NCI-H2227 (cell line): ENCODE data around the gene STS.
"Not testable (repeated sequence)": the region's sequence is repeated elsewhere in the genome, so short reads cannot be mapped to it uniquely, and the experiment has no call there.

ENCODE experiments used
- DNase-seq: peaks from one replicate; lab custom pipeline; 2025; ENCODE audit not compliant: unreplicated experiment; lab: John Stamatoyannopoulos, UW

STS gene

GRCh38 chrX:7170898-7171297 is 23.4 kb downstream of the STS start:
- DNase-seq = no peak

GRCh38 chrX:7178859-7179258 is 31.3 kb downstream of the STS start:
- not testable (repeated sequence) for DNase-seq

- DNase-seq = no peak
Measured at GRCh38 chrX:7179446-7179845, 31.9 kb downstream of the STS start.

GRCh38 chrX:7184816-7185215 is 37.3 kb downstream of the STS start:
- no peak for DNase-seq

- DNase-seq = no peak
Measured at GRCh38 chrX:7188672-7189071, 41.2 kb downstream of the STS start.

- no peak for DNase-seq
Measured at GRCh38 chrX:7190157-7190556, 42.6 kb downstream of the STS start.

- DNase-seq = no peak
Measured at GRCh38 chrX:7191681-7192110, 44.2 kb downstream of the STS start.

GRCh38 chrX:7192871-7193270 is 45.4 kb downstream of the STS start:
- DNase-seq = no peak

- no peak for DNase-seq
Measured at GRCh38 chrX:7194606-7195005, 47.1 kb downstream of the STS start.
